ENCODE data around the gene TNRC6B. TPM values are rescaled to one million over a fixed set of nuclear protein-coding genes. Genes with fewer than 3 reads are reported as not detected.
A peak's percentile ranks its signal among the peaks of the same experiment; 100 is the strongest.

The TNRC6B gene
- total RNA-seq, 1 experiment from 2014 or later, result 19.7 TPM

- Histone ChIP-seq H3K9me3 (replicated peaks) (no peaks in the 10 kb centered on the region), H3K4me3 (no peak overlapping the region), H3K4me1 (no peaks in the 10 kb centered on the region), H3K27ac (no peak overlapping the region), H3K27me3 (no peaks in the 10 kb centered on the region), H3K36me3 (peaks cover 19% of the 10 kb centered on the region)
- DNase-seq, result no peak
Observed at GRCh38 chr22:40320687-40321086, 143.0 kb downstream of the TNRC6B start.

GRCh38 chr22:40322021-40322420, 144.3 kb downstream of the TNRC6B start:
- H3K4me1 ChIP-seq, result peaks cover 5% of the 10 kb centered on the region; the same call in 1 of the 2 replicates

GRCh38 chr22:40322818-40323447, 145.2 kb downstream of the TNRC6B start:
- Histone ChIP-seq H3K4me3 (no peak overlapping the region), H3K27ac (no peak overlapping the region), H3K9me3 (replicated peaks) (no peaks in the 10 kb centered on the region), H3K27me3 (no peaks in the 10 kb centered on the region), H3K36me3 (peaks cover 2% of the 10 kb centered on the region; the same call in 1 of the 2 replicates), H3K4me1 (peaks cover 12% of the 10 kb centered on the region; the same call in 1 of the 2 replicates)
- no peak for DNase-seq

More at GRCh38 chr22:40322021-40322420, 144.3 kb downstream of the TNRC6B start:
- Histone ChIP-seq H3K27me3 (no peaks in the 10 kb centered on the region), H3K36me3 (peaks cover 10% of the 10 kb centered on the region), H3K27ac (no peak overlapping the region), H3K4me3 (no peak overlapping the region), H3K9me3 (replicated peaks) (no peaks in the 10 kb centered on the region)
- no peak for DNase-seq

- peaks cover 15% of the 10 kb centered on the region; the same call in 1 of the 2 replicates for H3K4me1 ChIP-seq
- H3K27ac ChIP-seq, result no peak overlapping the region
- DNase-seq, result no peak
- no peaks in the 10 kb centered on the region for H3K27me3 ChIP-seq
- no peaks in the 10 kb centered on the region for H3K9me3 ChIP-seq (replicated peaks)
- H3K4me3 ChIP-seq, result no peak overlapping the region
- H3K36me3 ChIP-seq, result no peaks in the 10 kb centered on the region
Observed at GRCh38 chr22:40323681-40324171, 146.0 kb downstream of the TNRC6B start.

- Histone ChIP-seq H3K27ac (no peak overlapping the region), H3K27me3 (no peaks in the 10 kb centered on the region), H3K4me1 (peaks cover 15% of the 10 kb centered on the region; the same call in 1 of the 2 replicates), H3K9me3 (replicated peaks) (no peaks in the 10 kb centered on the region), H3K36me3 (no peaks in the 10 kb centered on the region), H3K4me3 (no peak overlapping the region)
- no peak for DNase-seq
Observed at GRCh38 chr22:40324468-40325305, 147.0 kb downstream of the TNRC6B start.

GRCh38 chr22:40325315-40325714, 147.6 kb downstream of the TNRC6B start:
- Histone ChIP-seq H3K36me3 (no peaks in the 10 kb centered on the region; the same call in 1 of the 2 replicates), H3K27me3 (no peaks in the 10 kb centered on the region), H3K9me3 (replicated peaks) (no peaks in the 10 kb centered on the region), H3K4me3 (no peak overlapping the region), H3K4me1 (peaks cover 15% of the 10 kb centered on the region; the same call in 1 of the 2 replicates), H3K27ac (no peak overlapping the region)
- DNase-seq, result no peak

GRCh38 chr22:40326905-40327735, 149.4 kb downstream of the TNRC6B start:
- no peaks in the 10 kb centered on the region for H3K27me3 ChIP-seq
- H3K9me3 ChIP-seq (replicated peaks), result no peaks in the 10 kb centered on the region
- H3K4me1 ChIP-seq, result peaks cover 15% of the 10 kb centered on the region; the same call in 1 of the 2 replicates
- H3K36me3 ChIP-seq, result no peaks in the 10 kb centered on the region; the same call in 1 of the 2 replicates
- peak overlapping the region; percentile 1; the same call in 1 of the 2 replicates for H3K4me3 ChIP-seq
- H3K27ac ChIP-seq, result peak overlapping the region; percentile 61
- peak; percentile 43 to 62 for DNase-seq

GRCh38 chr22:40328546-40329456, 151.1 kb downstream of the TNRC6B start:
- H3K4me3 ChIP-seq, result no peak overlapping the region
- no peak overlapping the region for H3K27ac ChIP-seq
- no peaks in the 10 kb centered on the region; the same call in 1 of the 2 replicates for H3K36me3 ChIP-seq
- H3K9me3 ChIP-seq (replicated peaks), result no peaks in the 10 kb centered on the region
- peaks cover 15% of the 10 kb centered on the region; the same call in 1 of the 2 replicates for H3K4me1 ChIP-seq
- no peaks in the 10 kb centered on the region for H3K27me3 ChIP-seq
- no peak for DNase-seq

GRCh38 chr22:40329466-40329865, 151.7 kb downstream of the TNRC6B start:
- DNase-seq, result no peak
- Histone ChIP-seq H3K4me1 (peaks cover 15% of the 10 kb centered on the region; the same call in 1 of the 2 replicates), H3K27me3 (no peaks in the 10 kb centered on the region)

GRCh38 chr22:40330086-40330485, 152.4 kb downstream of the TNRC6B start:
- H3K9me3 ChIP-seq (replicated peaks), result no peaks in the 10 kb centered on the region
- H3K4me3 ChIP-seq, result no peak overlapping the region
- DNase-seq, result no peak
- no peaks in the 10 kb centered on the region; the same call in 1 of the 2 replicates for H3K36me3 ChIP-seq
- H3K27ac ChIP-seq, result no peak overlapping the region
- no peaks in the 10 kb centered on the region for H3K27me3 ChIP-seq
- peaks cover 15% of the 10 kb centered on the region; the same call in 1 of the 2 replicates for H3K4me1 ChIP-seq

More at GRCh38 chr22:40329466-40329865, 151.7 kb downstream of the TNRC6B start:
- Histone ChIP-seq H3K4me3 (no peak overlapping the region), H3K9me3 (replicated peaks) (no peaks in the 10 kb centered on the region), H3K36me3 (no peaks in the 10 kb centered on the region; the same call in 1 of the 2 replicates), H3K27ac (no peak overlapping the region)

- Histone ChIP-seq H3K36me3 (no peaks in the 10 kb centered on the region; the same call in 1 of the 2 replicates), H3K4me3 (no peak overlapping the region), H3K27ac (no peak overlapping the region), H3K4me1 (peaks cover 15% of the 10 kb centered on the region; the same call in 1 of the 2 replicates), H3K27me3 (no peaks in the 10 kb centered on the region), H3K9me3 (replicated peaks) (no peaks in the 10 kb centered on the region)
- DNase-seq, result peak in 1 of 2 experiments; percentile 5
Observed at GRCh38 chr22:40330615-40331014, 152.9 kb downstream of the TNRC6B start.

- no peak for DNase-seq
- Histone ChIP-seq H3K4me1 (peaks cover 12% of the 10 kb centered on the region; the same call in 1 of the 2 replicates), H3K36me3 (no peaks in the 10 kb centered on the region; the same call in 1 of the 2 replicates), H3K27me3 (no peaks in the 10 kb centered on the region), H3K27ac (no peak overlapping the region), H3K4me3 (no peak overlapping the region), H3K9me3 (replicated peaks) (no peaks in the 10 kb centered on the region)
Observed at GRCh38 chr22:40331706-40332105, 154.0 kb downstream of the TNRC6B start.

GRCh38 chr22:40332319-40332781, 154.6 kb downstream of the TNRC6B start:
- peaks cover 7% of the 10 kb centered on the region; the same call in 1 of the 2 replicates for H3K4me1 ChIP-seq
- no peaks in the 10 kb centered on the region for H3K27me3 ChIP-seq
- H3K4me3 ChIP-seq, result no peak overlapping the region
- H3K9me3 ChIP-seq (replicated peaks), result no peaks in the 10 kb centered on the region
- no peak for DNase-seq
- no peaks in the 10 kb centered on the region; the same call in 1 of the 2 replicates for H3K36me3 ChIP-seq
- H3K27ac ChIP-seq, result no peak overlapping the region

Data from SJCRH30 (cell line).